MG63 (cell line): ENCODE measurements around the gene ADARB2. TPM values are rescaled to one million over a fixed set of nuclear protein-coding genes. Genes with fewer than 3 reads are reported as not detected.
"Not testable (repeated sequence)": the region's sequence is repeated elsewhere in the genome, so short reads cannot be mapped to it uniquely, and the experiment has no call there.

Source experiments
- DNase-seq: peaks from one replicate; pipeline ENCODE4 v3.0.0-alpha.2; 2020
- H3K27me3 ChIP-seq: fragments of 250-450 bp; sonication (Bioruptor Pico); 2 replicates; pipeline ENCODE4 v1.5.1; 2020; ENCODE audit warnings: mild to moderate bottlenecking, moderate library complexity
- H3K36me3 ChIP-seq: fragments of 250-450 bp; sonication (Bioruptor Pico); 2 replicates; pipeline ENCODE4 v1.5.1; 2020; ENCODE audit warnings: mild to moderate bottlenecking, moderate library complexity
- H3K4me3 ChIP-seq: fragments of 250-450 bp; sonication (Bioruptor Pico); 2 replicates; pipeline ENCODE4 v1.5.1; 2020; ENCODE audit warnings: mild to moderate bottlenecking, moderate library complexity
- H3K9me3 ChIP-seq: fragments of 250-450 bp; sonication (Bioruptor Pico); 2 replicates; pipeline ENCODE4 v1.5.1; 2020; ENCODE audit warnings: mild to moderate bottlenecking, moderate library complexity
- total RNA-seq: library from RNA; depleted of rRNA; stranded (reverse); fragments of >200 nt; shearing (Covaris generic); gene quantifications from 2 replicates; pipeline ENCODE4 v1.2.3, GENCODE V29; 2014; ENCODE audit warnings: low replicate concordance

The ADARB2 gene
- total RNA-seq, 1 experiment from 2014 or later = not detected

GRCh38 chr10:1361411-1362105 is 375.8 kb downstream of the ADARB2 start:
- Histone ChIP-seq H3K4me3 (no peak overlapping the region), H3K27me3 (no peaks in the 10 kb centered on the region), H3K9me3 (no peaks in the 10 kb centered on the region), H3K36me3 (no peaks in the 10 kb centered on the region)
- no peak for DNase-seq

DNA sequence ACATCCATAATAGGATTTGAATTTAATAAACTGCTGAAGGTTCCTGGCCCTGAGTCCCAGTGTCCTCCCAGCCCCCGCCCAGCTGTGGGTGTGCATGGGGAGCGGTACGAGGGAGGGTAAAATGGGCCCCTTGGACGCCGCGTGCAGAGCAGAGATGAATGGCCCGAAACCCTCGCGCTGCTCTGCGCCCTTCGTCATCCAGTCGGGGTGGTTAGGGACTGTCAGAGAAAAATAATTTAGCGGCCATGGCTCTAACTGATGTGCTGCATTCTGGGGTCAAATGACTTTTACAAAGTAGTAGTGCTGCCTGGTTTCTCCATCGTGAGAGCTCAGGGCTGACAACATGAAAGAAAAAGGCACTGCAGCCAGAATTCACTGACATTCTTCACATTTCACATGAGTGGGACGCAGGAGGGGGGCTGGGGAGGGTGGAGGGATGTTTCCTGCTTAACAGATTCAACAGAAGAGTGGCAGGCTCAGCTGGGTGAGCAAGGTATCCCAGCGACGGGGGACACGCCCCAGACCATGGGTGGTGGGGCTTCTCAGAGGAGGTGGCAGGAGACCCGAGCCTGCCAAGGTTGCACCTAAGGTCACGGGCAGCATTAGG is 376.7 kb downstream of the ADARB2 start:
- Histone ChIP-seq H3K9me3 (no peaks in the 10 kb centered on the region), H3K27me3 (no peaks in the 10 kb centered on the region), H3K4me3 (no peak overlapping the region), H3K36me3 (no peaks in the 10 kb centered on the region)
- no peak for DNase-seq

- DNase-seq = no peak
- Histone ChIP-seq H3K9me3 (no peaks in the 10 kb centered on the region), H3K36me3 (no peaks in the 10 kb centered on the region), H3K27me3 (no peaks in the 10 kb centered on the region; the same call in 1 of the 2 replicates), H3K4me3 (no peak overlapping the region)
Measured at GRCh38 chr10:1360011-1360557, 377.2 kb downstream of the ADARB2 start.

- DNase-seq = no peak
- Histone ChIP-seq H3K36me3 (no peaks in the 10 kb centered on the region), H3K9me3 (no peaks in the 10 kb centered on the region), H3K4me3 (no peak overlapping the region), H3K27me3 (no peaks in the 10 kb centered on the region; the same call in 1 of the 2 replicates)
Measured at GRCh38 chr10:1359626-1359955, 377.7 kb downstream of the ADARB2 start.

GRCh38 chr10:1358860-1359625 is 378.3 kb downstream of the ADARB2 start:
- Histone ChIP-seq H3K27me3 (no peaks in the 10 kb centered on the region; the same call in 1 of the 2 replicates), H3K9me3 (no peaks in the 10 kb centered on the region), H3K4me3 (no peak overlapping the region), H3K36me3 (no peaks in the 10 kb centered on the region)
- no peak for DNase-seq

GRCh38 chr10:1358147-1358546 is 379.2 kb downstream of the ADARB2 start:
- no peak for DNase-seq
- no peak overlapping the region for H3K4me3 ChIP-seq
- no peaks in the 10 kb centered on the region for H3K9me3 ChIP-seq
- no peaks in the 10 kb centered on the region for H3K36me3 ChIP-seq
- H3K27me3 ChIP-seq = no peaks in the 10 kb centered on the region; the same call in 1 of the 2 replicates

- Histone ChIP-seq H3K9me3 (no peaks in the 10 kb centered on the region), H3K36me3 (no peaks in the 10 kb centered on the region), H3K27me3 (no peaks in the 10 kb centered on the region; the same call in 1 of the 2 replicates), H3K4me3 (no peak overlapping the region)
- DNase-seq = no peak
Measured at GRCh38 chr10:1356349-1356748, 381.0 kb downstream of the ADARB2 start.

GRCh38 chr10:1354809-1355710 is 382.3 kb downstream of the ADARB2 start:
- H3K9me3 ChIP-seq = no peaks in the 10 kb centered on the region
- H3K27me3 ChIP-seq = no peaks in the 10 kb centered on the region; the same call in 1 of the 2 replicates
- DNase-seq = no peak
- no peaks in the 10 kb centered on the region for H3K36me3 ChIP-seq
- no peak overlapping the region for H3K4me3 ChIP-seq

GRCh38 chr10:1352296-1352695 is 385.0 kb downstream of the ADARB2 start:
- not testable (repeated sequence) for H3K4me3 ChIP-seq

DNA sequence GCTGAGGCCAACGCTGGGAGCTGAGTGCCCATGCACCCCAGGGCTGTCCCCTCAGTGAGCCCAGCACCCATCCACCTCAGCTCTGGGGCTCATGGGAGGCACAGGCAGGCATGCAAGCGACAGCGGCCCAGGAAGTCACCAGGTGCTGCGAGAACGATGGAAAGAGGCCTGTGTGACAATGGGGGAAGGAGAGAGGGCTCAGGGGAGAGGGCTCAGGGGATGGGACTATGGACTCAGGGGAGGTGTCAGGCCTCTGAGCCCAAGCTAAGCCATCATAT is 388.6 kb downstream of the ADARB2 start:
- no peaks in the 10 kb centered on the region for H3K9me3 ChIP-seq
- H3K4me3 ChIP-seq = no peak overlapping the region
- H3K27me3 ChIP-seq = no peaks in the 10 kb centered on the region
- no peak for DNase-seq
- no peaks in the 10 kb centered on the region for H3K36me3 ChIP-seq

More at GRCh38 chr10:1352296-1352695, 385.0 kb downstream of the ADARB2 start:
- H3K36me3 ChIP-seq, H3K27me3 ChIP-seq, DNase-seq, H3K9me3 ChIP-seq: not testable (repeated sequence)

GRCh38 chr10:1347962-1348772 is 389.2 kb downstream of the ADARB2 start:
- H3K9me3 ChIP-seq = no peaks in the 10 kb centered on the region
- no peak for DNase-seq
- no peaks in the 10 kb centered on the region for H3K36me3 ChIP-seq
- no peak overlapping the region for H3K4me3 ChIP-seq
- H3K27me3 ChIP-seq = no peaks in the 10 kb centered on the region

- DNase-seq = no peak
- Histone ChIP-seq H3K4me3 (no peak overlapping the region), H3K27me3 (no peaks in the 10 kb centered on the region), H3K9me3 (no peaks in the 10 kb centered on the region), H3K36me3 (no peaks in the 10 kb centered on the region)
Measured at GRCh38 chr10:1347525-1347924, 389.8 kb downstream of the ADARB2 start.

GRCh38 chr10:1346201-1346600 is 391.1 kb downstream of the ADARB2 start:
- DNase-seq = no peak
- no peaks in the 10 kb centered on the region for H3K9me3 ChIP-seq
- no peak overlapping the region for H3K4me3 ChIP-seq
- H3K27me3 ChIP-seq = no peaks in the 10 kb centered on the region
- H3K36me3 ChIP-seq = no peaks in the 10 kb centered on the region

GRCh38 chr10:1345368-1345767 is 392.0 kb downstream of the ADARB2 start:
- Histone ChIP-seq H3K36me3 (no peaks in the 10 kb centered on the region), H3K27me3 (no peaks in the 10 kb centered on the region), H3K9me3 (no peaks in the 10 kb centered on the region), H3K4me3 (no peak overlapping the region)
- no peak for DNase-seq

DNA sequence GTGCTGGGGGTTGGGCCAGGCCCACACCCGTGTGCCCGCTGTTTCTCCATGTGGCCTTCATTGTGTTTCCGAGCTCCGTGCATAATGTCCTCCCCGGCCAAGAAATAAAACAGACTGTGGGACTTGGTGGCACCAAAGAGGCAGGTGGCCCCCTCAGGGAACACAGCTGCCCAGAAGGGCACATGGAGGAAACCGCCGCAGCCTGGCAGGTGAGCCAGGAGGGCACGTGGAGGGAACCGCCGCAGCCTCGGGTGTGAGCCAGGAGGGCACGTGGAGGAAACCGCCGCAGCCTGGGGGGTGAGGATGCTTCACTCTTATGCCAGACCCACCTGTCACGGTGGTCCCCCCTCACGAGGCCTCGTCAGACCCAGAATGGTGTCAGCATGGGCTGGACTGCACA is 392.5 kb downstream of the ADARB2 start:
- H3K4me3 ChIP-seq = no peak overlapping the region
- no peak for DNase-seq
- no peaks in the 10 kb centered on the region for H3K9me3 ChIP-seq
- H3K36me3 ChIP-seq = no peaks in the 10 kb centered on the region
- no peaks in the 10 kb centered on the region for H3K27me3 ChIP-seq

- no peaks in the 10 kb centered on the region for H3K9me3 ChIP-seq
Measured at GRCh38 chr10:1344408-1344807, 392.9 kb downstream of the ADARB2 start.

More at GRCh38 chr10:1344408-1344807, 392.9 kb downstream of the ADARB2 start:
- no peak overlapping the region for H3K4me3 ChIP-seq
- H3K27me3 ChIP-seq = no peaks in the 10 kb centered on the region
- DNase-seq = no peak
- H3K36me3 ChIP-seq = no peaks in the 10 kb centered on the region
